Esophagus (tissue), 2 donors: ENCODE data around the gene RUNX2. TPM values are rescaled to one million over a fixed set of nuclear protein-coding genes. Genes with fewer than 3 reads are reported as not detected.

ENCODE experiments used
- H3K27ac ChIP-seq, 2 donors: one replicate each; pipeline ENCODE4 v1.5.1; 2013; ENCODE audit warnings: low read depth in 2 of 2, mild to moderate bottlenecking in 2 of 2, inconsistent platforms in 1 of 2, low read length in 1 of 2, moderate library complexity in 1 of 2
- H3K27me3 ChIP-seq, 2 donors: one replicate each; pipeline ENCODE4 v1.6.1; 2013; ENCODE audit warnings: low read length in 2 of 2, control low read depth in 1 of 2, mild to moderate bottlenecking in 1 of 2; ENCODE audit not compliant: insufficient read depth in 2 of 2, control insufficient read depth in 1 of 2
- H3K36me3 ChIP-seq, 2 donors: one replicate each; pipeline ENCODE4 v1.6.1; 2013; ENCODE audit warnings: low read length in 1 of 2; ENCODE audit not compliant: control insufficient read depth in 2 of 2, insufficient read depth in 2 of 2
- H3K4me1 ChIP-seq, 2 donors: one replicate each; pipeline ENCODE4 v1.6.1; 2013; ENCODE audit warnings: low read length in 1 of 2; ENCODE audit not compliant: control insufficient read depth in 2 of 2, insufficient read depth in 2 of 2
- H3K4me3 ChIP-seq, 2 donors: one replicate each; pipeline ENCODE4 v1.5.1; 2013; ENCODE audit warnings: low read length in 2 of 2, mild to moderate bottlenecking in 2 of 2, low read depth in 1 of 2, moderate library complexity in 1 of 2
- H3K9me3 ChIP-seq, 2 donors: one replicate each; pipeline ENCODE4 v1.6.1; 2013; ENCODE audit warnings: mild to moderate bottlenecking in 2 of 2, low read depth in 1 of 2, low read length in 1 of 2, moderate library complexity in 1 of 2; ENCODE audit not compliant: control insufficient read depth in 2 of 2, insufficient read depth in 1 of 2
- WGBS, 2 donors: extraction: QIAGEN DNeasy Blood & Tissue Kit; methylation state at CpG; one replicate each; pipeline ENCODE4 v1.1.7; 2013; 5-methylcytosine and 5-hydroxymethylcytosine counted together
- polyA plus RNA-seq, 2 donors: library from polyadenylated mRNA; stranded (reverse); fragments of 200-250 nt; gene quantifications; one replicate each; pipeline ENCODE4 v1.2.3, GENCODE V29; 2013
- donor health status: healthy with polysubstance abuse.
- donor health status: Bipolar disorder and iron deficiency.

Gene RUNX2
- polyA plus RNA-seq, 2 donors = 0.31 to 0.75 TPM

- Histone ChIP-seq H3K4me1 (peaks cover 3 to 6% of the 10 kb centered on the region in 2 donors), H3K4me3 (no peak overlapping the region), H3K27me3 (peaks cover 0 to 3% of the 10 kb centered on the region in 2 donors), H3K36me3 (no peaks in the 10 kb centered on the region), H3K27ac (no peak overlapping the region), H3K9me3 (no peaks in the 10 kb centered on the region)
- 71 to 87% methylated on average over 4 of the region's 4 CpGs for WGBS, 2 donors
Observed at GRCh38 chr6:45426251-45426650, 98.1 kb downstream of the RUNX2 start.

GRCh38 chr6:45427726-45428125 lies 99.6 kb downstream of the RUNX2 start:
- WGBS, 2 donors = 82 to 83% methylated on average over 2 of the region's 2 CpGs
- H3K27ac ChIP-seq = no peak overlapping the region
- peaks cover 0 to 3% of the 10 kb centered on the region in 2 donors for H3K27me3 ChIP-seq

GRCh38 chr6:45428727-45429126 lies 100.6 kb downstream of the RUNX2 start:
- Histone ChIP-seq H3K4me1 (no peaks in the 10 kb centered on the region), H3K36me3 (no peaks in the 10 kb centered on the region), H3K9me3 (no peaks in the 10 kb centered on the region), H3K4me3 (no peak overlapping the region), H3K27ac (no peak overlapping the region), H3K27me3 (no peaks in the 10 kb centered on the region)
- WGBS, 2 donors = 72 to 84% methylated on average over 2 of the region's 2 CpGs

More at GRCh38 chr6:45427726-45428125, 99.6 kb downstream of the RUNX2 start:
- peaks cover 0 to 4% of the 10 kb centered on the region in 2 donors for H3K4me1 ChIP-seq
- no peaks in the 10 kb centered on the region for H3K9me3 ChIP-seq
- H3K4me3 ChIP-seq = no peak overlapping the region
- H3K36me3 ChIP-seq = no peaks in the 10 kb centered on the region

GRCh38 chr6:45430590-45431202 lies 102.6 kb downstream of the RUNX2 start:
- H3K9me3 ChIP-seq = no peaks in the 10 kb centered on the region
- H3K4me3 ChIP-seq = no peak overlapping the region
- no peaks in the 10 kb centered on the region for H3K27me3 ChIP-seq
- no peaks in the 10 kb centered on the region for H3K36me3 ChIP-seq
- H3K4me1 ChIP-seq = no peaks in the 10 kb centered on the region
- H3K27ac ChIP-seq = no peak overlapping the region
- WGBS, 2 donors = 60 to 61% methylated on average over 2 of the region's 2 CpGs

- Histone ChIP-seq H3K4me1 (no peaks in the 10 kb centered on the region), H3K27me3 (no peaks in the 10 kb centered on the region), H3K27ac (no peak overlapping the region), H3K9me3 (no peaks in the 10 kb centered on the region), H3K36me3 (no peaks in the 10 kb centered on the region), H3K4me3 (no peak overlapping the region)
- 80 to 84% methylated on average over 10 of the region's 10 CpGs for WGBS, 2 donors
Observed at GRCh38 chr6:45431317-45432065, 103.4 kb downstream of the RUNX2 start.

GRCh38 chr6:45432977-45433376 lies 104.8 kb downstream of the RUNX2 start:
- Histone ChIP-seq H3K4me3 (no peak overlapping the region), H3K36me3 (no peaks in the 10 kb centered on the region), H3K9me3 (no peaks in the 10 kb centered on the region), H3K4me1 (no peaks in the 10 kb centered on the region), H3K27me3 (no peaks in the 10 kb centered on the region), H3K27ac (no peak overlapping the region)
- WGBS, 2 donors = 3 to 5% methylated on average over 2 of the region's 2 CpGs

- Histone ChIP-seq H3K4me3 (no peak overlapping the region), H3K27ac (no peak overlapping the region), H3K27me3 (no peaks in the 10 kb centered on the region), H3K36me3 (no peaks in the 10 kb centered on the region), H3K4me1 (no peaks in the 10 kb centered on the region), H3K9me3 (no peaks in the 10 kb centered on the region)
- whole genome bisulfite sequencing, 2 donors = 38 to 41% methylated on average over 2 of the region's 2 CpGs
Observed at GRCh38 chr6:45433533-45434380, 105.6 kb downstream of the RUNX2 start.

- no peaks in the 10 kb centered on the region for H3K36me3 ChIP-seq
- no peak overlapping the region for H3K4me3 ChIP-seq
- H3K4me1 ChIP-seq = no peaks in the 10 kb centered on the region
- no peak overlapping the region for H3K27ac ChIP-seq
- H3K27me3 ChIP-seq = no peaks in the 10 kb centered on the region
- no peaks in the 10 kb centered on the region for H3K9me3 ChIP-seq
Observed at GRCh38 chr6:45434381-45434700, 106.2 kb downstream of the RUNX2 start.

GRCh38 chr6:45436544-45437438 lies 108.7 kb downstream of the RUNX2 start:
- Histone ChIP-seq H3K36me3 (no peaks in the 10 kb centered on the region), H3K4me3 (no peak overlapping the region), H3K9me3 (no peaks in the 10 kb centered on the region), H3K4me1 (no peaks in the 10 kb centered on the region), H3K27ac (no peak overlapping the region), H3K27me3 (no peaks in the 10 kb centered on the region)
- 40 to 48% methylated on average over 7 of the region's 7 CpGs for WGBS, 2 donors
